ENCODE results near the gene NYAP2.

NYAP2 gene

GRCh38 chr2:225399504-225399903 is at the start of gene NYAP2:
Gene NYAP2, plus strand, starts transcription at chr2:225399710. Its CDS starts 9,171 bp downstream, at chr2:225408881.
- H3K4me3 ChIP-seq (replicated peaks; ENCODE audit: low read depth, low read length) = no peak within 1 kb of the TSS
- TF ChIP-seq CTCF (IDR thresholded peaks at IDR 0.05; ENCODE audit: low read length, missing control alignments) = no peak
- DNase-seq (ENCODE audit: low read depth) = no peak

GRCh38 chr2:225353579-225354085 is 45.9 kb upstream of the NYAP2 start:
- DNase-seq (ENCODE audit: low read depth) = no peak
- H3K4me3 ChIP-seq (replicated peaks; ENCODE audit: low read depth, low read length) = no peak overlapping the region
- TF ChIP-seq CTCF (IDR thresholded peaks at IDR 0.05; ENCODE audit: low read length, missing control alignments) = no peak

- no peak overlapping the region for H3K4me3 ChIP-seq (replicated peaks; ENCODE audit: low read depth, low read length)
- DNase-seq (ENCODE audit: low read depth) = no peak
- no peak for TF ChIP-seq CTCF (IDR thresholded peaks at IDR 0.05; ENCODE audit: low read length, missing control alignments)
Observed at GRCh38 chr2:225354281-225354774, 45.2 kb upstream of the NYAP2 start.

- TF ChIP-seq CTCF (IDR thresholded peaks at IDR 0.05; ENCODE audit: low read length, missing control alignments) = no peak
- H3K4me3 ChIP-seq (replicated peaks; ENCODE audit: low read depth, low read length) = no peak overlapping the region
Observed at GRCh38 chr2:225355788-225356187, 43.7 kb upstream of the NYAP2 start.

GRCh38 chr2:225366731-225367130 is 32.8 kb upstream of the NYAP2 start:
- H3K4me3 ChIP-seq (replicated peaks; ENCODE audit: low read depth, low read length) = no peak overlapping the region
- DNase-seq (ENCODE audit: low read depth) = no peak
- TF ChIP-seq CTCF (IDR thresholded peaks at IDR 0.05; ENCODE audit: low read length, missing control alignments) = no peak

More at GRCh38 chr2:225355788-225356187, 43.7 kb upstream of the NYAP2 start:
- DNase-seq (ENCODE audit: low read depth) = no peak

GRCh38 chr2:225367482-225367881 is 32.0 kb upstream of the NYAP2 start:
- TF ChIP-seq CTCF (IDR thresholded peaks at IDR 0.05; ENCODE audit: low read length, missing control alignments) = no peak
- no peak overlapping the region for H3K4me3 ChIP-seq (replicated peaks; ENCODE audit: low read depth, low read length)
- DNase-seq (ENCODE audit: low read depth) = no peak

- no peak for DNase-seq (ENCODE audit: low read depth)
- no peak for TF ChIP-seq CTCF (IDR thresholded peaks at IDR 0.05; ENCODE audit: low read length, missing control alignments)
Observed at GRCh38 chr2:225378984-225379383, 20.5 kb upstream of the NYAP2 start.

More at GRCh38 chr2:225378984-225379383, 20.5 kb upstream of the NYAP2 start:
- no peak overlapping the region for H3K4me3 ChIP-seq (replicated peaks; ENCODE audit: low read depth, low read length)
